Epithelial cell of esophagus (primary cell): ENCODE data around the gene RNASE8.

Source experiments
- DNase-seq: peaks from one replicate; pipeline ENCODE4 v3.0.0; 2010; ENCODE audit warnings: low read depth
- H3K4me3 ChIP-seq: 2 replicates; pipeline ENCODE4 v1.5.1; 2011; ENCODE audit warnings: mild to moderate bottlenecking, low read length, control low read depth
- TF ChIP-seq, protein P1 (sequence below): IDR thresholded peaks from 2 replicates; pipeline ENCODE4 v1.5.1; 2011; ENCODE audit warnings: low read depth, mild to moderate bottlenecking, low read length, control low read depth, inconsistent platforms; ENCODE audit not compliant: insufficient read depth; ENCODE audit errors: missing control alignments

RNASE8 gene

DNA sequence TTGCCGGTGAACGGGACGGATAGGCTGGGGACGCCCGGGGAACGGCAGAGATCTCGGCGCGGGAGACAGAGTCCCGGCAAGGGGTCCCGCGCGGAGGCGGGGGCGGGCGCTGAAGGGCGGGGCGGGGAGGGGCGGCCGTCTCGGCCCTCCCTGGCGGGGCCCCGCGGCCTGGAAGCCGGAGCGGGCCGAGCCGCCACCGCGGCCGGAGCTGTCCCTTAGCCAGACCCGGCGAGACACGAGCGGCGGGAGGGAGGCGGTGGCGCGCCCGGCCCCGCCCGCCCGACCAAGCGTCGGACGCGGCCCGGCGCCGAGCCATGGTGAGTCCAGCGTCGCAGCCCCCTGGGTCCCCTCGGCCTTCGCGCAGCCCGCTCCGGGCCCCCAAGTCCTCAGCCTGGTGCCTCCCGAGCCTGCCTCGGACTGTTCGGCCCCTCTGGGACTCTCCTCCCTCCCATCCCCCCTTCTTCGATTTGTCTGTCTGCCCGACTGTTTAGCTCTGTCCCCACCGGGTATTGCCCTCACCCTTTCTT, 12.5 kb downstream of the RNASE8 start, which contains the start of gene ARHGEF40:
TSS of gene ARHGEF40 (plus strand) at position 222 of the 527 bp plus-strand sequence. CDS start at position 315, 93 bp downstream.
- DNase-seq, result no peak
- TF ChIP-seq, protein P1, sequence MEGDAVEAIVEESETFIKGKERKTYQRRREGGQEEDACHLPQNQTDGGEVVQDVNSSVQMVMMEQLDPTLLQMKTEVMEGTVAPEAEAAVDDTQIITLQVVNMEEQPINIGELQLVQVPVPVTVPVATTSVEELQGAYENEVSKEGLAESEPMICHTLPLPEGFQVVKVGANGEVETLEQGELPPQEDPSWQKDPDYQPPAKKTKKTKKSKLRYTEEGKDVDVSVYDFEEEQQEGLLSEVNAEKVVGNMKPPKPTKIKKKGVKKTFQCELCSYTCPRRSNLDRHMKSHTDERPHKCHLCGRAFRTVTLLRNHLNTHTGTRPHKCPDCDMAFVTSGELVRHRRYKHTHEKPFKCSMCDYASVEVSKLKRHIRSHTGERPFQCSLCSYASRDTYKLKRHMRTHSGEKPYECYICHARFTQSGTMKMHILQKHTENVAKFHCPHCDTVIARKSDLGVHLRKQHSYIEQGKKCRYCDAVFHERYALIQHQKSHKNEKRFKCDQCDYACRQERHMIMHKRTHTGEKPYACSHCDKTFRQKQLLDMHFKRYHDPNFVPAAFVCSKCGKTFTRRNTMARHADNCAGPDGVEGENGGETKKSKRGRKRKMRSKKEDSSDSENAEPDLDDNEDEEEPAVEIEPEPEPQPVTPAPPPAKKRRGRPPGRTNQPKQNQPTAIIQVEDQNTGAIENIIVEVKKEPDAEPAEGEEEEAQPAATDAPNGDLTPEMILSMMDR, result no peak
- H3K4me3 ChIP-seq, result peak within 1 kb of the TSS; percentile 62

DNA sequence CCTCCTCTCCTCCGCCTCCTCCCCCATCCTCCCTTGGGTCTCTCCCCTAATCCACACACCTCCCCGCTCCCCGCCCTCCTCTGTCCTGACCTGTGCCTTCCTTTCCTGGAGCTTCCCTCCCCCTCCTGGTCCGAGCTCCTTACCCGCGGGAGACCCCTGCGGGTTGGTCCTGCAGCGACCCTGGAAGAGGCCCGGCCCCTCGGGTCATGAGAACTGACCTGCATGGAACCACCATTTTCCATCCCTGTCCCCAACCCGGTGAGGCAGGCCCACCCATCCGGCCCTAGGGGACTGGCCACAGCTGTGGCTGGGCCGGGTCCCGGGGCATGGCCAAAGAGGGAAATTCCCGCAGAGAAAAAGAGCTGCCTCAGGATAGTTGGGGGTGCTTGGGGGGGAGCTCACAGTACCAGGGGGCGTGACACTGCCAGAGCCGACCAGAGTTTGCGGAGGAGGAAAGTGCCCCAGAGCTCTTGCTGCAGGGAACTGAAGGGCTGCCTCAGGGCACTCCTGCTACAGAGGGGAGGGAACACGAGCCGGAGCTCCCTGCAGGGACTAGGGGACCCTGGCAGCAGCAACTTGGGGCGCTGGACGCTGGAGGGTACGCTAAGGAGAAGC, 13.1 kb downstream of the RNASE8 start:
- TF ChIP-seq, protein P1, result no peak
- peak; percentile 11 for DNase-seq
- H3K4me3 ChIP-seq, result peak overlapping the region; percentile 62

DNA sequence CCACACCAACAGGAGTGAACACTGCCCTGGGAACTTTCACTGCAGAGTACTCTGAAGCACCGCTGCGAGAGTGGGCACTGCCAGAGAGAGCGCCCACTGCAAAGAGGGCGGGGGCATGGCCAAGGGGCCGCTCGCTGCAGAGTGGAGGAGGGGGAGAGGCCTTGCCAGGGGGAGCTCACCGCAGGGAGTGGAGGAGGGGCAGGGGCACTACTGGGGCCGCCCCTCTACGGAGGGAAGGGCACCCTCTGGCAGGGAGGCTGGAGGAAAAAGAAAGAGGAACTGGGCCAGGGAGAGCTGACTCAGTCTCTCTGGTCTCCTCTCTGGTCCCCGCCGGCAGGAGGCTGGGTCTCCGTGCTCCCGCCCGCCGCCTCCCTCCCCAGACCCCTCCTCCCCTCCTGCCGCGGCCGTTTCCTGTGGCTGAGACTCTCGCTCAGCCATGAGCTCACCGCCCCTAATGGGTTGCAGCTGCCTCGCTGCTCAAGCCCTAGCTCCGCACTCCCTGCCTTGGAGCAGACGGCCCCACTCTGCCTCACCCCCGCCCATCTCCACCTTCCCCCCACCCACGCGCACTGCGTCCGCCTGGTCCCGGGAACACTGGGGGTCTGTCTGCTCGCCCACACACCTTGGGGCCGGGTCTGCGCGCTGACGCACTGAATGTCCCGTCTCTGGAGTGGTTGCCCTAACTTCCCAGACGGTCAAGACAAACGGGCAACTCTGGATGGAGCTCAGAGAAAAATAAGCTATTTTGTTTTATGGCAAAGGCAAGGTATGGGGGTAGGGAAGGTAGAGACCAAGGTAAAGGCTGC, 13.8 kb downstream of the RNASE8 start:
- peak overlapping the region; percentile 62 for H3K4me3 ChIP-seq
- DNase-seq, result peak; percentile 64
- TF ChIP-seq, protein P1, result no peak

DNA sequence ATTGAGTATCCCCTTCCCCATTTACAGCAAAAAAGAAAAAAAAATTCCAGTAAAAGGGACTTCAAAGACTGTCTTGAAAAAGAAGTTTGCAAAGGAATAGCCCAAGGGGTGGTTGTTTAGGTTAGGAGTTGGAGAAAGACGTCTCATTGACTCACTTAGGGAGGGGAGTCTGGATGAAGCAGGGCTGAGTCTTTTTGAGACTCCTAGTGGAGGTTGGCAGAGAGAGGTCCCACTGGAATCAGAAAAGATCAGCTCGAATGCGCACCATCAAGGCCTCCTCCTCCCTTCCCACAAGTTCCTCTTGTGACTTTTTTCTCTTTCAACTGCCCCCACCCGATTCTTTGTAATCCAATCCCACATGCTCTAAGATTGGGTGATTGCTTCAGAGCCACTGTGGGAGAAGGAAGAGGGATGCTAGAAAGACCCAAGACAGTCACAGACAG, 14.4 kb downstream of the RNASE8 start:
- DNase-seq, result peak; percentile 51
- no peak overlapping the region for H3K4me3 ChIP-seq
- TF ChIP-seq, protein P1, result no peak

DNA sequence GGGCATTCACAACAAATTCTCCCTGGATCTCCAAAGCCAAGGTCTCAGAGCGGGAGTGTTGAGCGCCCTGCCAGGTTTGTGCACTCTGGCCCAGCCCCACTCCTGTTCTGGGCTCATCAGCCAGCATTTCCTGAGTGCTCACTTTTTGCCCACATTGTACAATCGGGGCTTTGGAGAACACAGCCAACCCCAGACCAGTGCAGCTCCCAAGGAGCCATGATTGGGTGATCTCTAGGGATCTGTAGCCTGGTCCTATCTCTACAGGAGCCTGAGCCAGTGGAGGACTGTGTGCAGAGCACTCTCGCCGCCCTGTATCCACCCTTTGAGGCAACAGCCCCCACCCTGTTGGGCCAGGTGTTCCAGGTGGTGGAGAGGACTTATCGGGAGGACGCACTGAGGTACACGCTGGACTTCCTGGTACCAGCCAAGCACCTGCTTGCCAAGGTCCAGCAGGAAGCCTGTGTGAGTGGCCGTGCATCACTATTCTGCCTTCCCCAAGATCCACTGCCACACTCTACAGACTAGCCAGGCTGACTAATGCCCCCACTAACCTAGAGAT, 15.2 kb downstream of the RNASE8 start:
- TF ChIP-seq, protein P1, result no peak
- H3K4me3 ChIP-seq, result no peak overlapping the region

DNA sequence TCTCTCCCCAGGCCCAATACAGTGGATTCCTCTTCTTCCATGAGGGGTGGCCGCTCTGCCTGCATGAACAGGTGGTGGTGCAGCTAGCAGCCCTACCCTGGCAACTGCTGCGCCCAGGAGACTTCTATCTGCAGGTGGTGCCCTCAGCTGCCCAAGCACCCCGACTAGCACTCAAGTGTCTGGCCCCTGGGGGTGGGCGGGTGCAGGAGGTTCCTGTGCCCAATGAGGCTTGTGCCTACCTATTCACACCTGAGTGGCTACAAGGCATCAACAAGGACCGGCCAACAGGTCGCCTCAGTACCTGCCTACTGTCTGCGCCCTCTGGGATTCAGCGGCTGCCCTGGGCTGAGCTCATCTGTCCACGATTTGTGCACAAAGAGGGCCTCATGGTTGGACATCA, 16.3 kb downstream of the RNASE8 start:
- H3K4me3 ChIP-seq, result no peak overlapping the region
- TF ChIP-seq, protein P1, result no peak
- no peak for DNase-seq

More for the DNA sequence above, 15.2 kb downstream of the RNASE8 start:
- DNase-seq, result no peak
